K562 (cell line): ENCODE data around the gene CNKSR3. TPM values are rescaled to one million over a fixed set of nuclear protein-coding genes. Genes with fewer than 3 reads are reported as not detected.

Experiments
- CC2D1A ChIP-seq: fragments of 450-650 bp; IDR thresholded peaks from 2 replicates; pipeline ENCODE4 v1.6.1; 2017; ENCODE audit warnings: mild to moderate bottlenecking
- EWSR1 ChIP-seq: fragments of 450-650 bp; IDR thresholded peaks from 2 replicates; pipeline ENCODE4 v1.6.1; 2018; ENCODE audit warnings: borderline replicate concordance, mild to moderate bottlenecking, low read depth, moderate library complexity; ENCODE audit not compliant: partially characterized antibody
- FOXJ3 ChIP-seq: sonication (generic); formaldehyde crosslinking; IDR thresholded peaks from 2 replicates; pipeline ENCODE4 v1.4.0; 2020; ENCODE audit warnings: mild to moderate bottlenecking, missing genetic modification reagents
- IFI16 ChIP-seq: fragments of 250-450 bp; sonication (Bioruptor Pico); IDR thresholded peaks from 2 replicates; pipeline ENCODE4 v2.1.2; 2022; ENCODE audit warnings: mild to moderate bottlenecking, inconsistent platforms
- MIER1 ChIP-seq: fragments of 450-650 bp; IDR thresholded peaks from 2 replicates; pipeline ENCODE4 v1.6.1; 2016; ENCODE audit warnings: antibody characterized with exemption, mild to moderate bottlenecking, low read depth
- MTA1 ChIP-seq: fragments of 450-650 bp; IDR thresholded peaks from 2 replicates; pipeline ENCODE4 v1.6.1; 2017; ENCODE audit warnings: borderline replicate concordance
- SOX6 ChIP-seq: fragments of 450-650 bp; IDR thresholded peaks from 2 replicates; pipeline ENCODE4 v1.6.1; 2014; ENCODE audit warnings: mild to moderate bottlenecking
- ZEB2 ChIP-seq: fragments of 450-650 bp; IDR thresholded peaks from 2 replicates; pipeline ENCODE4 v1.6.1; 2016
- ZMIZ1 ChIP-seq, 2 experiments: fragments of 150-350 bp in 1 of 2; IDR thresholded peaks; 2 replicates each; pipeline ENCODE4 v1.6.1; 2012 to 2016; ENCODE audit warnings: low read depth in 2 of 2, low read length in 2 of 2, mild to moderate bottlenecking in 1 of 2, moderate library complexity in 1 of 2
- ZNF592 ChIP-seq: fragments of 450-650 bp; IDR thresholded peaks from 2 replicates; pipeline ENCODE4 v1.6.1; 2017; ENCODE audit warnings: antibody characterized with exemption, mild to moderate bottlenecking
- ZNF766 ChIP-seq: fragments of 200-800 bp; sonication (Bioruptor generic); conservative IDR thresholded peaks from 2 replicates; pipeline ENCODE4 v1.6.1; 2016; ENCODE audit warnings: missing genetic modification characterization, missing compliant biosample characterization
- polyA plus RNA-seq, 8 experiments: library from polyadenylated mRNA; depleted of rRNA in 4 of 8; stranded (reverse) in 5 of 8; unstranded in 3 of 8; fragments of >200 nt; fragmentation: Nextera tagmentation in 2 of 8; fragmentation: Illumina TruSeq in 1 of 8; extraction: Ambion mirVana in 2 of 8; extraction: Trizol in 1 of 8; gene quantifications; 2 replicates each; pipeline versions ENCODE4 v1.2.1 to v1.2.3, GENCODE V29; 2011 to 2014; ENCODE audit warnings: inconsistent platforms in 1 of 8, missing spikeins in 1 of 8
- total RNA-seq, 7 experiments: library from RNA; depleted of rRNA in 6 of 7; stranded (reverse); fragments of >200 nt in 6 of 7; fragmentation: Illumina TruSeq in 2 of 7; extraction: Trizol in 2 of 7; gene quantifications; 2 replicates each; pipeline versions ENCODE4 v1.2.1 to v1.2.3, GENCODE V29; 2011 to 2021; ENCODE audit warnings: low replicate concordance in 1 of 7

The CNKSR3 gene
- total and polyA plus RNA-seq, 9 of the 15 experiments (the other 6 are each of a cell fraction or from before 2014, with no cell fraction given), result 4.5 to 29.6 (median 9.5) TPM

- TF ChIP-seq ZNF766 (CRISPR knock-in tag), result no peak
- no peak for TF ChIP-seq FOXJ3 (CRISPR knock-in tag)
- TF ChIP-seq CC2D1A, result 0 out of 2 replicates have a peak, but pooled peaks have one; percentile 30
- TF ChIP-seq MIER1, result no peak
- TF ChIP-seq SOX6, result peak; percentile 73
- TF ChIP-seq MTA1, result peak; percentile 66; the same call in 1 of the 2 replicates
- peak; percentile 76; the same call in 1 of the 2 replicates for TF ChIP-seq ZEB2
- TF ChIP-seq ZMIZ1 (IDR thresholded peaks at IDR 0.05; ENCODE audit: low read depth in 2 of 2, low read length in 2 of 2), result no peak
- TF ChIP-seq IFI16 (CRISPR knock-in tag), result no peak
- peak; percentile 76 for TF ChIP-seq ZNF592
- TF ChIP-seq EWSR1, result no peak
Observed at GRCh38 chr6:154513601-154514320, 3.3 kb upstream of the CNKSR3 start (continued).
